Eye (tissue), 1 donor: ENCODE measurements around the gene ARHGEF17.

Experiments
- DNase-seq: peaks from one replicate; pipeline ENCODE4 v3.0.0-alpha.2; 2015

Gene ARHGEF17

DNA sequence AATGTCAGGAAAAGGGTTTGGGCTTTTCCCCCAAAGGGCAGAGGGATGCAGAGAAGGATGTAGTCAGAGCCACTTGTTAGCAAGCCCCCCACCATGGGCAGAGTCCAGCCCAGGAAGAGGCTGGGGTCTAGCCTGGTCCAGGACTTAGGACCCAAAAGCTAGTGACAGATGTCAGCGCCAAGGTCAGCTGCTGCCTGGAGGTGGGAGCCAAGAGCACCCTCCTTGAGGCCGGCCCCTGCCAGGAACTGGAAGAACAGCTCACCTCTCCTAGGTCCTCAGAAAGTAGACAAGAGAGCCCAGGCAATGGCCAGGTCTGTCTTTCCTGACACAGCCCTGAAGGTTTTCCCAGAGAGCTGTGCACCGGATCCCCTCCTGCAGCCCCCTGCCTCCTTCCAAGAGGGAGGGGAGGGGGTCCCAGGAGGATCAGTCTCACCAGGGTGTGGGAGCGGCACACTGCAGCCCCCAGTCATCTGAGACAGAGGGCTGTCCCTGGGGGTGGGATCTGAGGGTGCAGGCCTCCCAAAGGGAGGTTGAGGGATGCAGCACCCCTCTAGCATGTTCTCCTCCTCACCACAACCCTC is 14.6 kb upstream of the ARHGEF17 start:
- DNase-seq, result no peak

DNA sequence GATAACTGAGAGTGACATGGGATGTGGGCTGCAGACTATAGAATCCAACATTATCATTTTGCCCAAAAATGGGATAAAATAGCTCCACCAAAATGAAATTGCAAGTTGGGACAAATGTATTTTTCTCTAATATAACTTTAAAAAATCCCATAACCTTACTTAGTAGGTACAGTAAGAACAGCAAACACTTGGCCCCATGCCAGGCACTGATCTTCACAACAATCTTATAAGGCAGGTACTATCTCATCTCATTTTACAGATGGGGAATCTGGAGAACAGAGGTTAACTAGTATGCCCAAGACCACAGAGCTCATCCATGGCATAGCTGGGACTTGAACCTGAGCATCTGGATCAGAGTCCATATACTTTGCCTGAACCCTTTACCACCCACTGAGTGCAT is 13.5 kb upstream of the ARHGEF17 start:
- DNase-seq, result no peak

DNA sequence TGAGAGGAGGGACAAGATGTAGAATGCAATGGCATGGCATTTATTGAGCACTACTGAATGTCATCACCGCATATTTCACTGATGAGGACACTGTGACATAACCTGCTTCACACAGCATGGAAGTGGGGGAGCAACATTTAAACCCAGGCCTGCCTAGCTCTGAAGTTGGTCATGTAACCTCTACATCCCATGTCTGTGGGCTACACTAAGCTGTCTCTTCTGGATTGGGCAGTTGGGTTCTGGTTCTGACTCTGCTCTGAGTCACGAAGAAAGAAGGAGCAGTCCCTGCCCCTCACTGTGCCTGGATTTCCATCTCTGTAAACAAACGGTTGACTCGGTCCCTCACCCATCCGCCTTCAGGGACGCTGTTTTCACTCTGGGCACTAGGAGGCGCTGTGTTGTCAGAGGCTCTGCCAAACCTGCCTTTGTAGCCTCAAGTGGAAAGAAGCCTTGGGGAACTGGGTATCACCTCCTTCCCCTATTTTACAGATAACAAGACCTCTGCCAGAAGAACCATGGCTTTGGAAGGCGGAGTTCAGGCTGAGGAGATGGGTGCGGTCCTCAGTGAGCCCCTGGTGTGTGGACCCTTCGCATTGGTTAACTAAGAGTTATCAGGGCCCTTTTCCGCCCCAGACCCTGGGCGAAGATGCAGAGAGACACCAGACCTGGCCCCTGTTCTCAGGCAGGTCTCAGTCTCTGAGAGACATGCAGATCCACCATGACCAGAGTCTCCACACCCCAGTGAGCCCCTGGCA is 12.7 kb upstream of the ARHGEF17 start:
- peak; percentile 92 for DNase-seq

DNA sequence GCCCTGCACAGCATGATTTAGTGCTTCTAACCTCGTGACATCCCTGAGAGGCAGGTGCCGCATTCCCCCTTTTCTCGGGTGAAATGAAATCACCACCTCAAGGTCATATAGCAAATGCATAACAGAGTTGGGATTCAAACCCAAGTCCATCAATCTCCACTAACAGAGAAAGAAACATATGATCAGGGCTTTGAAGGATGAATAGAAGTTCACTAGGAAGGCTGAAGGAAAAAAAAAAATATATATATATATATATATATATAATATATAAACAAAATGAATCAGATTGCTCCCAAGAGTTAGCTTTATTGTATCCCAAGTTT is 12.1 kb upstream of the ARHGEF17 start:
- DNase-seq, result no peak

DNA sequence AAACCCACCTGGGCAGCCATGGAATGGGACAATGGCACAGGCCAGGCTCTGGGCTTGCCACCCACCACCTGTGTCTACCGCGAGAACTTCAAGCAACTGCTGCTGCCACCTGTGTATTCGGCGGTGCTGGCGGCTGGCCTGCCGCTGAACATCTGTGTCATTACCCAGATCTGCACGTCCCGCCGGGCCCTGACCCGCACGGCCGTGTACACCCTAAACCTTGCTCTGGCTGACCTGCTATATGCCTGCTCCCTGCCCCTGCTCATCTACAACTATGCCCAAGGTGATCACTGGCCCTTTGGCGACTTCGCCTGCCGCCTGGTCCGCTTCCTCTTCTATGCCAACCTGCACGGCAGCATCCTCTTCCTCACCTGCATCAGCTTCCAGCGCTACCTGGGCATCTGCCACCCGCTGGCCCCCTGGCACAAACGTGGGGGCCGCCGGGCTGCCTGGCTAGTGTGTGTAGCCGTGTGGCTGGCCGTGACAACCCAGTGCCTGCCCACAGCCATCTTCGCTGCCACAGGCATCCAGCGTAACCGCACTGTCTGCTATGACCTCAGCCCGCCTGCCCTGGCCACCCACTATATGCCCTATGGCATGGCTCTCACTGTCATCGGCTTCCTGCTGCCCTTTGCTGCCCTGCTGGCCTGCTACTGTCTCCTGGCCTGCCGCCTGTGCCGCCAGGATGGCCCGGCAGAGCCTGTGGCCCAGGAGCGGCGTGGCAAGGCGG is 11.4 kb upstream of the ARHGEF17 start:
- DNase-seq, result no peak

DNA sequence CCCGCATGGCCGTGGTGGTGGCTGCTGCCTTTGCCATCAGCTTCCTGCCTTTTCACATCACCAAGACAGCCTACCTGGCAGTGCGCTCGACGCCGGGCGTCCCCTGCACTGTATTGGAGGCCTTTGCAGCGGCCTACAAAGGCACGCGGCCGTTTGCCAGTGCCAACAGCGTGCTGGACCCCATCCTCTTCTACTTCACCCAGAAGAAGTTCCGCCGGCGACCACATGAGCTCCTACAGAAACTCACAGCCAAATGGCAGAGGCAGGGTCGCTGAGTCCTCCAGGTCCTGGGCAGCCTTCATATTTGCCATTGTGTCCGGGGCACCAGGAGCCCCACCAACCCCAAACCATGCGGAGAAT is 10.9 kb upstream of the ARHGEF17 start:
- DNase-seq, result no peak

DNA sequence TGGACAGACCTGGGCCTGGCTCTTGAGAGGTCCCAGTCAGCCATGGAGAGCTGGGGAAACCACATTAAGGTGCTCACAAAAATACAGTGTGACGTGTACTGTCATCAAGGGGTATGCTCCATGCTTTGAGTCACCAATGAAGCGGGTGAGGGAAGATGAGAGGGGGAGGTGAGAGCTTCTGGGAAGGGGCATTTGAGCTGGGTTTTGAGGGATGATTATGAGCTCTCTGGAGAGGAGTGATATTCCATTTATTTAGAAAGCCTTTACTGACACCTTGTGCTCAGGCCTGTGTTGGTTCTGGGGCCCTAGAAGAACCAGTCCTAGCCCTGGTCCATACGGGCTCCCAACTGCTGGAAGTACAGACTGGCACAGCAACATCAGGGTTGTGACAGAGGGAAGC is 10.4 kb upstream of the ARHGEF17 start:
- no peak for DNase-seq

DNA sequence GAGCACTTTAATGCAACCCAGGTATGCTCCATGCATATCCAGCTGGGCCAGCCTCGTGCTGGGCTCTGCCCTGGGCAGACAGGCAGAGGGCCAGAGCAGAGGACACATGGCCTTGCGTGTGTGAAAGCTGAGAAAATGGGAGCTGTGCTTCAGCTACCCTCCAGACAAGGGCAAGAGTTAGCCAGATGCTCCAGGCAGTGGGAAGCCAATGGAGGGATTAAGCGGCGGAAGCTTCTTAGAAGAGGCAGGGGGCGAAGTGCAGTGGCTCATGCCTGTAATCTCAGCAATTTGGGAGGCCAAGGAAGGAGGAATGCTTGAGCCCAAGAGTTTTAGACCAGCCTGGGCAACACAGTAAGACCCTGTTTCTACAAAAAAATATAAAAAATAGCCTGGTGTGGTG is 9.8 kb upstream of the ARHGEF17 start:
- no peak for DNase-seq

DNA sequence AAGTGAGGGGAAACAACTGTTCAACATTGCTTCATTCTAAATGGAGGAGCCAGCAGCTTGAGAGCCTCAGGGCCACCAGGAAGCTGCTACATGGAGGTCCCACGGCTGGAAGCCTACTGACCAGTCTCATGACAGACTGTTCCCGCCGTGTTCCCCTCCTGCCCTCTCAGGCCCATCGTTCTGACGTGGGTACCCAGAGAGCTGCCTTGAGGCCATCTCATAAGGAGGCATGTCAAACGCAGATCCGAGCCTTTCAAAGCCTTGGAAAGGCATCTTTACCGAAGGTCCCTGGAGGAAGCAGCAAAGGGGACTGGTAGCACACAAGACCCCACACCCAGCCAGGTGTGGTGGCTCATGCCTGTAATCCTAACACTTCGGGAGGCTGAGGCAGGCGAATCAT is 8.3 kb upstream of the ARHGEF17 start:
- DNase-seq, result no peak

DNA sequence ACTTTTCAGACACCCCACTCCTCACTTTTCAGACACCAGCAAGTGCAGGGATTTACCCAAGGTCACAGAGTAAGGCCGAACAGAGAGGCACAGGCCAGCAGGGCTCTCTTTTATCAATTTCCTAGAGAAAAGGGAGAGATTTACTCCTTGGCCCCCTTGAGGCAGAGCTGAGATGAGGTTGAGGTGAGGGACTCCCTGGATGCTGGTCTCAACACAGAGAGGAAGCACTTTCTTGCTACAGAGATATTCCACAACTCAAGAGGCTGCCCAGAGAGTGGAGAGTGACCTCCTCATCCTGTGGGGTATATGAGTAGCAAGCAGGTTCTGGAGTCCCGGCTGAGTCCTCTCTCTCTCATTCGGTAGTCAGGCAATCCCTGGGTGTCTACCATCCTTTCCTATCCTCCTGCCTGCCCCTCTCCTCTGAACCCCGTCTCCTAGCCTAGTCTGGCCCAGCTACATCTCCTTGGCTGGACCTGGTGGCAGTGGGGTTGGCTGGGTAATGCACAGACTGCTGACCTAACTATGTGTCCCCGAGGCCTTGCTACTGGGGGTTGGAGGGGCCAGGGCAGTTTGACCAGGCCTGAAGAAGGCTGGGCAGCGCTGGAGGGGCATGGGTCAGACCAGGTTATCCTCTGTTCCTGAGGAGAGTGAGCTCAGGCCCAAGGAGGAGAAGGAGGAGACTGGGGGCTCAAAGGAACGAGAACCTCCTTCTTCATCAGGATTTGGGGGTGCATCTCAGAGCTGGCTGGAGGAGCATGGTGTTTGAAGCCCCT is 1.8 kb upstream of the ARHGEF17 start:
- DNase-seq, result no peak

DNA sequence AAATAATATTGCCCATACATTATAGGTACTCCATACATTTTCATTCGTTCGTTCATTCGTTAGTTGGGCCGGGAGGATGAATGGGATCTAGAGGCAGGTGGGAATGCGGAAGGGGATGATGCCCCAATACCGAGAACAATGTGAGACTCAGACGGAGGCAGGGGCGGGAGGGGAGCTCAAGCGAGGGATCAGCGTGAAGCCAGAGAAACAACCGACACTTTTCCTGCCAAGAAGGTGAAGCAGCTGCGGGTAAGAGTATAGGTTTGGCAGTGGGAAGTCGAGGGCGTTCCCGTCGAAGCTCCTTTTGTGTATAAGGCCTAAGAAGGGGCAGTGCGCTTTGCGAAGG is 1.1 kb upstream of the ARHGEF17 start:
- DNase-seq, result no peak

DNA sequence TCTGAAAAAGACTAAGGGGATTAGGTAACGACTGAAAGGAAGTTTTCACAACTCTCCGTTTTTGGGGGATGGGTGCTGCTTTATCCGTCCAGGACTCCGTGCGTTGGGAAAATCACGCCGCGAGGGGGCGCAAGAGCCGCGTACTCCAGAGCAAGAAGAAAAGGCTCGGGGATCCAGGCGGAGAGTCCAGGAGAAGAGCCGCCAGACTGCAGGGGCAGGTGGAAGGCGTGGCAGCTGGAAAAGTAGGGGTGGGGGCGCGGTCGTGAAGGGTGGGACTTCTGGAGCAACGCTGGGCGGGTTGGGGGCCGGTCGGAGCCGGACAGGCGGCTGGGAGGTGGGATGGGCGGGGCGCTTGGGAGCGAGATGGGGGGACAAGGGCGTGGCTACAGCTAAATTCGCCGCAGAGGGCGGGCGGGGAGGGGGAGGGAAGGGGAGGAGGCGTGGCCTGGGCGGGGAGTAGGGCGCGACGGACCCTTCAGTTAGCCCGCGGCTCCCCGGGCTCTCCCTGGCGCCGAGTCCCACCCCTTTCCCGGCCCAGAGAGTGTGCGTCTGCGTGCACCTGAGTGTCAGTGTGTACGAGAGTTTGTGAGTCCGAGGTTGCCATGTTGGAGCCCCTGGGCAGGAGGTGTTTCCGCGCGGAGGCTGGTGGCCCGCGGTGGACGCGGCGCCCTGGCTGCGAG is 613 bp upstream of the ARHGEF17 start:
- peak; percentile 99 for DNase-seq

DNA sequence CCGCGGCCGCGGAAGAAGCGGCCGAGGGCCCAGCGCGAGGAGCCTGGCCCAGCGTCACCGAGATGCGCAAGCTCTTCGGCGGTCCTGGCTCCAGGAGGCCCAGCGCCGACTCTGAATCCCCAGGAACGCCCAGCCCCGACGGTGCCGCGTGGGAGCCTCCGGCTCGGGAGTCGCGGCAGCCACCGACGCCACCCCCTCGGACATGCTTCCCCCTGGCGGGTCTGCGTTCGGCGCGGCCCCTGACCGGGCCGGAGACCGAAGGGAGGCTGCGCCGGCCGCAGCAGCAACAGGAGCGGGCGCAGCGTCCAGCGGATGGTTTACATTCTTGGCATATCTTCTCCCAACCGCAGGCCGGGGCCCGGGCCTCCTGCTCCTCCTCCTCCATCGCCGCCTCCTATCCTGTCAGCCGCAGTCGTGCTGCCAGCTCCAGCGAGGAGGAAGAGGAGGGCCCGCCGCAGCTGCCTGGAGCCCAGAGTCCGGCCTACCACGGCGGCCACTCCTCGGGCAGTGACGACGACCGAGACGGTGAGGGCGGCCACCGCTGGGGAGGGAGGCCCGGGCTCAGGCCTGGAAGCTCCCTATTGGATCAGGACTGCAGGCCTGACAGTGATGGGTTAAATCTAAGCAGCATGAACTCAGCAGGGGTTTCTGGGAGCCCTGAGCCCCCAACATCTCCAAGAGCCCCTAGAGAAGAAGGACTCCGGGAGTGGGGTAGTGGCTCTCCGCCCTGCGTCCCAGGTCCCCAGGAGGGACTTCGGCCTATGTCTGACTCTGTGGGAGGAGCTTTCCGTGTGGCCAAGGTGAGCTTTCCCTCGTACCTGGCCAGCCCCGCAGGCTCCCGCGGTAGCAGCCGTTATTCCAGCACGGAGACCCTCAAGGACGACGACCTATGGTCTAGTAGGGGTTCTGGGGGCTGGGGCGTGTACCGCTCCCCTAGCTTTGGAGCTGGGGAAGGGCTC is 1.2 kb downstream of the ARHGEF17 start:
- peak; percentile 88 for DNase-seq

DNA sequence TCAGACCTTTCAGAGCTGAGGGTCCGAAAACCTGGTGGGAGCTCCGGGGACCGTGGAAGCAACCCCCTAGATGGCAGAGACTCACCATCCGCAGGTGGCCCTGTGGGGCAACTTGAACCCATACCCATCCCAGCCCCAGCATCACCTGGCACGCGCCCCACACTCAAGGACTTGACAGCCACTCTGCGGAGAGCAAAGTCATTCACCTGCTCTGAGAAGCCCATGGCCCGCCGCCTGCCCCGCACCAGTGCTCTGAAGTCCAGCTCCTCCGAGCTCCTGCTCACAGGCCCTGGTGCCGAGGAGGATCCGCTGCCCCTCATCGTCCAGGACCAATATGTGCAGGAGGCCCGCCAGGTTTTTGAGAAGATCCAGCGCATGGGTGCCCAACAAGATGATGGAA is 2.0 kb downstream of the ARHGEF17 start:
- DNase-seq, result no peak

DNA sequence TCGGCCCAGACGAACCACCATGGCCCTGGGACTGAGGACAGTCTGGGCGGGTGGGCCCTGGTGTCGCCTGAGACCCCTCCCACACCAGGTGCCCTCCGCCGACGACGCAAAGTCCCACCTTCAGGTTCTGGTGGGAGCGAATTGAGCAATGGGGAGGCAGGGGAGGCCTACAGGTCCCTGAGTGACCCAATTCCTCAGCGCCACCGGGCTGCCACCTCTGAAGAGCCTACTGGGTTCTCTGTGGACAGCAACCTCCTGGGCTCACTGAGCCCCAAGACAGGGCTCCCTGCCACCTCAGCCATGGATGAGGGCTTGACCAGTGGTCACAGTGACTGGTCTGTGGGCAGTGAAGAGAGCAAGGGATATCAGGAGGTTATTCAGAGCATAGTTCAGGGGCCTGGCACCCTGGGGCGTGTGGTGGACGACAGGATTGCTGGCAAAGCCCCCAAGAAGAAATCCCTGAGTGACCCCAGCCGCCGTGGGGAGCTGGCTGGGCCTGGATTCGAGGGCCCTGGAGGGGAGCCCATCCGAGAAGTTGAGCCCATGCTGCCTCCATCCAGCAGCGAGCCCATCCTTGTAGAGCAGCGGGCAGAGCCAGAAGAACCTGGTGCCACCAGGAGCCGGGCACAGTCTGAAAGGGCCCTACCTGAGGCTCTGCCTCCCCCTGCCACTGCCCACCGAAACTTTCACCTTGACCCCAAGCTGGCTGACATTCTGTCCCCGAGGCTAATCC is 2.8 kb downstream of the ARHGEF17 start:
- DNase-seq, result no peak

DNA sequence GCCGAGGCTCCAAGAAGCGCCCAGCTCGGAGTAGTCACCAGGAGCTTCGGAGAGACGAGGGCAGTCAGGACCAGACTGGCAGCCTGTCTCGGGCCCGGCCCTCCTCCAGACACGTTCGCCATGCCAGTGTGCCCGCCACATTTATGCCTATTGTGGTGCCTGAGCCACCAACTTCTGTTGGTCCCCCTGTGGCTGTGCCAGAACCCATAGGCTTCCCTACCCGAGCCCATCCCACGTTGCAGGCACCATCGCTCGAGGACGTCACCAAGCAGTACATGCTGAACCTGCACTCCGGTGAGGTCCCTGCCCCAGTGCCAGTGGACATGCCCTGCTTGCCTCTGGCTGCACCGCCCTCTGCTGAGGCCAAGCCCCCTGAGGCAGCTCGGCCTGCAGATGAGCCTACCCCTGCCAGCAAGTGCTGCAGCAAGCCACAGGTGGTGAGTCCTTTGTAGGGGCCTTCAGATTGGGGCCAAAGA is 3.4 kb downstream of the ARHGEF17 start:
- DNase-seq, result peak; percentile 9

DNA sequence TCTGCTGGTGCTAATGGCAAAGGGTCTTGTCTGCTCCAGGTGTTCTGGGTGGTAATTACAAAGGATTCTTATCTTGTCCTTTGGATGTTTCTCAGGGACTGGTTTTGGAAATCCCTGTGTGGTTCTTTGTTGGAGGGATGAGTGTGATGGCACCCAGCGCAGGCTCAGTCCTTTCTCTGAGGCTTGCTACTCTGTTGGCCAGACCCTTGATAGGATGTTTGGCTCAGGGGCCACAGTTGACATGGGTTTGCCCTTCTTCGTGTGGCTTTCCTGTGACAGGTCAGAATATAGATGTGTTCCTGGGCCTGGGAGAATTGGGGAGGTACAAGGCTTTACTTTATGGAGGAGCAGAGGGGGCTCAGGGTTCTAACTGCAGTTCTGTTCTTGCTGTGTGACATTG is 4.0 kb downstream of the ARHGEF17 start:
- DNase-seq, result no peak

DNA sequence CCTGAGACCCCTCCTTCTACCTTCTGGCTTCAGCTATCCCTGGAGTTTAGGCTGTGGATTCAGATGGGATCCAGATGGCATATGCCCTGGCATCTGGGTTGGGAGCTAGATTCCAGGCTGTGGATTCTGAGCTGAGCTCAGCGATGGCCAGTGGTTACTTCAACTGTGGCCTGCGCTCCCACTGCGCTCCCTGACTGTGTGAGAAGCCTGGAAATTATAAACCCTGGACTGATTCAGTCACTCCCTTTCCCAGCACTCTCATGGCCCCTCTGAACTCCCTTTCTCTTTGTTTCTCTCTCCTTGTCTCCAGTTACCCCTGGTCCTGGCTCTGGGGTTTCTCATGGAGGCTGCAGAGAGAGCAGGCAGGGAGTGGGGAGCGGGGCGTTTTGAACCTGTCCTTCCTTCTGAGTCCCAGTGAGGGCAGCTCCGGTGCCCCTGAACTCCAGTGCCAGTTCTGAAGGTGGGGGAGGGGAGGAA is 4.8 kb downstream of the ARHGEF17 start:
- peak; percentile 41 for DNase-seq

DNA sequence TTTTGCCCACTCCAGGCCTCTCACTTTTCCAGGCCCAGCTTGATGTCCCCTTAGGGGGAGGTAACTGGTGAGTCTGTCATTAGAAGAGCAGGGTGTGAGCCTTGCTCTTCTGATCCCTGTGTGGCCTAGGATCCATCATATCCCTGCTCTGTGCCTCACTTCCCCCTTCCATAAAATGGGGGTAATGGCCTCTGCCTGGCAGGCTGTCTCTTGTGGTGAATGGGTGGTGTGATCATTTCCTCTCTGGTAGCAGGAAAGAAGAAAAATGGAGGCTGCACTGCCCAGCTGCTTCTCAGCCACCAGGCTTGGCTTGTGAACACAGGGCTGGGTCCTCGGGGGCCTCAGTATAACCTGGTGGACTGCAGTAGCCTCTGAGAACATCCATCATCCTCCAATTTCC is 5.6 kb downstream of the ARHGEF17 start:
- peak; percentile 18 for DNase-seq

DNA sequence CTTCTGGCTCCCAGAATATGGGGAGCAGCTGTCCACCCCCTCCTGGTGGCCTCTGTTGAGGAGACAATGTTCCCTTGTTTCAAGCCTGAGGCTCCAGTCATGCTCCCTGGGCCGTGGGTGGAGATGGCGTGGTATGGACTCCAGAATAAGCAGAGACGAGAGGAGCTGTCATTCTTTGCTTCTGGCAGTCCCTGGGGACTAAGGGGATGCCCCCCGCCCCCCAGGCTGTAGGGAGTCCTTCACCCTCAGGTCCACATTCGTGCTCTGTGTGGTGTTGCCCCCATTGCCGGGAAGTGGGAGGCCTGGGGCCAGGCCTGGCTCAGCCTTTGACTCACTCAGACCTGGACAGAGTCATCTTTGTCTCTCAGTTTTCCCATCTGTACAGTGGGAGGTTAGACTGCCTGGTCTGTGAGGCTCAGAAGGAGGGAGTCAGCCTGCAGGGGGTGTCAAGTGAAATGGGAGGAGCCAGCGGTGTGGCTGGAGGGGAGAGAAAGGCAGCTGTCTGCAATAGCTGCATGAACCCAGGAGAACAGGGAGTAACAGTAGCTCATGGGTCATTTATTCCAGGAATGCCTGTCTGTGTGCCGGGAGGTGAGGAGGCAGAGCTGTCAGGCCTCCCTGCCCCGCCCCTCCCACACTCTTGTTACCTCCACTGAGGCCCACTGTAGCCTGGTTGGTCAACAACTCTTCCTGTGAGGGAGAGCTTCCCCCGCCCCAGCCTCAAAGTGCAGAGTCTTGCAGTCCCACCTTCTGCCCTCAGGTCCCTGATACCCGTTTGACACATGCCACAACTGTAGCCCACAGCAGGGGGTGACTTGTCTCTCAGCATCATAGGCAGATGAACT is 6.3 kb downstream of the ARHGEF17 start:
- peak; percentile 53 for DNase-seq
